ENCODE measurements around the gene TMEM132D.

DNA sequence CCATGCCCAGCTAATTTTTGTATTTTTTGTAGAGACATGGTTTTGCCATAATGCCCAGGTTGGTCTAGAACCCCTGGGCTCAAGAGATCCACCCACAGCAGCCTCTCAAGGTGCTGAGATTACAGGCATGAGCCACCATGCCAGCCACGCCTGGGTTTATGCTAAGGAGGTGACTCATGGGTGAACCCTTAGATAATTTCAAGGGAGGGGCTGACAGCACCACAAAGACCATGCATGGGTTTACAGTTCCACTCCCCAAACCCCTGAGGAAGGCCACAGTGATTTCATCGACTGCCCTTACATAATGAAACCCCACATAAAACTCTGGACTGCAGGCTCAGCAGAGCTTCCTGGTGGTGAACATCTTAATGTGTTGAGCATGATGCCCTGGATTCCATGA, 33.7 kb downstream of the TMEM132D start:
- TF ChIP-seq EZH2phosphoT487 (IDR thresholded peaks at IDR 0.05; ENCODE audit: insufficient read depth, low read depth) (no peak), EZH2 (IDR thresholded peaks at IDR 0.05; ENCODE audit: insufficient read depth, poor library complexity, severe bottlenecking) (no peak)

Data from GM23248 (cell line).